RWPE1 (cell line): Measurements from ENCODE around the gene EHD4.

Source experiments
- CTCF ChIA-PET: fragments of 350-600 bp; sonication (Branson Sonifier 250); formaldehyde crosslinking; extraction: SDS; loops from one replicate; lab custom pipeline; 2021; lab: Yijun Ruan, JAX
- POLR2A ChIA-PET: fragments of 400-600 bp; formaldehyde crosslinking; extraction: SDS; loops from one replicate; lab custom pipeline; 2020; ENCODE audit warnings: antibody characterized with exemption; ENCODE audit not compliant: low non-redundant PET; lab: Yijun Ruan, JAX
- DNase-seq: peaks from one replicate; pipeline ENCODE4 v3.0.0; 2012; ENCODE audit warnings: low spot score
- H3K27ac ChIP-seq: fragments of 450-650 bp; 2 replicates; pipeline ENCODE4 v1.5.1; 2017
- TF ChIP-seq, protein P1 (sequence below): fragments of 450-650 bp; conservative IDR thresholded peaks from 2 replicates; pipeline ENCODE4 v1.5.1; 2017; ENCODE audit warnings: low read depth, mild to moderate bottlenecking

Gene EHD4

DNA sequence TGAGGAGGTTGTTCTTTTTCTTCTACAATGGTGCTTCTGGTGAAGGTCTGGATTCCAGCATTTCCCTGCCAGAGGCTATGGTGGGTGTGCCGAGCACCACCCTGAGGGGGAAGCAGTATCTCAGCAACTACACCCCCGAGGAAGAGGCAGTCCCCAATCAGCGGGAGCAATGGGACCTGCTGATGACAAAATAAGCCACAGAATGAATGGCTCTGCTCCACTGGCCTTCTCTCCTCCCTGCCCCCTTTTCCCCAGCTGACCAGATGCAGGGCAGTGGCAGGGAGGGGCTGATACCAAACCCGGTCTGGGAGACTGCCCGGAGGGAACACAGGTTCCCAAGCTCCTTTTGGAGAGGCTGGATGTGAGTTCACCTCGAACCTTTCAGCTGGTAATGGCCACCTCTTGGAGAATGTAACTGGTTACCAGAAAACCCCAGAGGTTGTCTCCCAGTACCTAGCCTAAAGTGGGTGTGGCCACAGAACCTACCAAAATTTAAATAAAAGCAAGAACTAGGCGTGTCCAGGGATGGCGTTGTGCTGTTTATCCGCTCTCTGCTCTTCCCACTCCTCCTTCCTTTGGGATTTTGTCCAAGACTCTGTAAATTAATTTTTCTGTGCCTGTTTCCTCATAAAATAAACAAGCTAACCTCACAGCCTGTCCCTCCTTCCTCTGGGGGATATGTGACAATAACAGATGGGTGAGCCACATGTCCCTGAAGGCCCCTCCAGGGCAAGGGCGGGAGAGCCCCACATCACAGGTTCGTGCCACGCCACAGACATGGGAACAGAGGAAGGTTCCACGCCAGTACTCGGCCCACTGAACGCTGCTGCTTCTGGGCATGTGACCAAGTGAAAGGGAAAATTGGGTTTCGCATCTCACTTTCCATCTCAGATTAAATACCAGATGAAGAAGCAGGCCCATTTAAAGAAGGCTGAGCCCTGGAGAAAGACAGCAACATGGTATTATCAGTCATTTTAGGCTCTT is 43.4 kb downstream of the EHD4 start:
- DNase-seq = no peak
- ChIA-PET CTCF (interaction anchor here (1.3 kb wide), 1 partner anchor 15 kb away, joined by 3 read pairs; no protein-coding TSS in a partner anchor), POLR2A (no interaction called here)
- TF ChIP-seq, protein P1, sequence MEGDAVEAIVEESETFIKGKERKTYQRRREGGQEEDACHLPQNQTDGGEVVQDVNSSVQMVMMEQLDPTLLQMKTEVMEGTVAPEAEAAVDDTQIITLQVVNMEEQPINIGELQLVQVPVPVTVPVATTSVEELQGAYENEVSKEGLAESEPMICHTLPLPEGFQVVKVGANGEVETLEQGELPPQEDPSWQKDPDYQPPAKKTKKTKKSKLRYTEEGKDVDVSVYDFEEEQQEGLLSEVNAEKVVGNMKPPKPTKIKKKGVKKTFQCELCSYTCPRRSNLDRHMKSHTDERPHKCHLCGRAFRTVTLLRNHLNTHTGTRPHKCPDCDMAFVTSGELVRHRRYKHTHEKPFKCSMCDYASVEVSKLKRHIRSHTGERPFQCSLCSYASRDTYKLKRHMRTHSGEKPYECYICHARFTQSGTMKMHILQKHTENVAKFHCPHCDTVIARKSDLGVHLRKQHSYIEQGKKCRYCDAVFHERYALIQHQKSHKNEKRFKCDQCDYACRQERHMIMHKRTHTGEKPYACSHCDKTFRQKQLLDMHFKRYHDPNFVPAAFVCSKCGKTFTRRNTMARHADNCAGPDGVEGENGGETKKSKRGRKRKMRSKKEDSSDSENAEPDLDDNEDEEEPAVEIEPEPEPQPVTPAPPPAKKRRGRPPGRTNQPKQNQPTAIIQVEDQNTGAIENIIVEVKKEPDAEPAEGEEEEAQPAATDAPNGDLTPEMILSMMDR = no peak
- H3K27ac ChIP-seq = peak overlapping the region; percentile 59

DNA sequence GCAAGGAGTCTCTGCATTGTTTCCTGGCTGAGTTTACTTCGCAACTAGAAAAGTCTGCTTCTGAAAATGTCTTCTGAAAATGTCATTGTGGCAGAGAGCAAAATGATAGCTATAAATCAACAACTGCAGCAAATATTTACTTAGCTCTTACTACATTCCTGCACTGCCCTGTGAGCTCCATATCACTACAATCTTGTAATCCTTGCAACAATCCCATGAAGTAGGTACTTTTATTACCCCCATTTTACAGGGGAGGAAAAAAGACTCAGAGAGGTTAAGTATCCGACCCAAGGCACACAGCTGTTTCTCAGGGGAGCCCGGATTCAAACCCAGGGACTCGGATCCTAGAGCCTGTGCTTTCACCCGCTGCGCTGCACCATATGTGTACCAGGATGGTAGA is 44.3 kb downstream of the EHD4 start:
- no peak overlapping the region for H3K27ac ChIP-seq
- TF ChIP-seq, protein P1 = no peak
- ChIA-PET POLR2A (no interaction called here), CTCF (interaction anchor here (1.3 kb wide), 1 partner anchor 16 kb away, joined by 3 read pairs; no protein-coding TSS in a partner anchor)
- no peak for DNase-seq

DNA sequence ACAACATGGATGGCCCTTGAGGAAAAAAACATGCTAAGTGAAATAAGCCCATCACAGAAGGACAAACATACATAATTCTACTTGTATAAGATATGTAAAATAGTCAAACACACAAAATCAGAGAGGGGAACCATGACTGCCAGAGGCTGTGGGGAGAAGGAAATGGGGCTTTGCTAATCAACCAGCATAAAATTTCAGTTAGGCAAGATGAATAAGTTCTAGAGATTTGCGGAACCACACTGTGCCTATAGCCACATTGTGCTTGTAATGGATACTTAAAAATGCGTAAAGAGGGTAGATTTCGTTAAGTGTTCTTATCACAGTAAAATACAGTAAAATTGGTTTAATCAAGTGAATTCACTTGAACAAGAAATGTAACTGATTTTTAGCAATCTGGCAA is 44.8 kb downstream of the EHD4 start:
- CTCF ChIA-PET = interaction anchor here (1.3 kb wide), 1 partner anchor 16 kb away, joined by 3 read pairs; no protein-coding TSS in a partner anchor
- TF ChIP-seq, protein P1 = no peak
- POLR2A ChIA-PET = no interaction called here
- H3K27ac ChIP-seq = no peak overlapping the region
- no peak for DNase-seq

DNA sequence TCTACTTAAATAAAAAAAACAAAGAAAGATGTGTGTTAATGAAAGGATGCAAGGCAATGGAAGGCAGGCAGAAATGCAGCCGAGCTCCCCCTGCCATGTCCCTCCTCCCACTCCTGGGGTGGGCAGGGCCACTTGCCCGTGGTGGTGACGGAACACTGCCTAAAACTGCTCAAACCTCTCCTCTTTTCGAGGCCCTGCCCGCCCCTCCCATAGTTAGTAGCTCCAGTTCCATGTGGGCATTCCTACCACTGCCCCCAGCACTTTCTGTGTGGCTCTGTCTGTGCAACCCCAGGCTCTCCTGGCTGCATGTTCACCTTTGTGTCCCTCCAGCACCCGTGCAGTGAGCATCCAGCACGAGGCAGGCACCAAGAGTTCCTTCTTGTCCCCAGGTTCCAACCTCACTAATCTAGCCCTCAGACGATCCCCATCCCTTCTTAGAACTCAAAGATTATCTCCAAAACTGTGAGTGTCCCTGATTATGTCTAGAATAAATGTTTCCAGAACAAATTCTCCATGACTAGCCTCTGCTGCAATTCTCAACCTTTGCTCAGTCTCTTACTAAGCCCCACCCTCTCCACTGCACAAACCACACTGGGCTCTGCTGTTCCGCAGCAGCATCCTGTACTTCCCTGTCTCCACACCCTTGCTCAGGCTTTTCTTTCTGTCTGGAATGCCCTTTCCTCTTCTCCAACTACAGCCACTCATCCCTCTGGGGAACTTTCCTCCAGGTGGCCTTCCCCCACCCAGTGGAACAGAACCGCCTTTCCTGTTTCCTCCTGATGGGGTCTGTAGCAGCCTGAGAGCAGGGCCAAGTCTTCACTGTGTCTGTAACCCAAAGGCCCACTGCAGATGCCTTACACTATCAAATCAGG is 45.9 kb downstream of the EHD4 start:
- no peak overlapping the region for H3K27ac ChIP-seq
- TF ChIP-seq, protein P1 = no peak
- no peak for DNase-seq
- POLR2A ChIA-PET = no interaction called here
- CTCF ChIA-PET = interaction anchor here (0.7 kb wide), 1 partner anchor 141 kb away, joined by 4 read pairs; no protein-coding TSS in a partner anchor

DNA sequence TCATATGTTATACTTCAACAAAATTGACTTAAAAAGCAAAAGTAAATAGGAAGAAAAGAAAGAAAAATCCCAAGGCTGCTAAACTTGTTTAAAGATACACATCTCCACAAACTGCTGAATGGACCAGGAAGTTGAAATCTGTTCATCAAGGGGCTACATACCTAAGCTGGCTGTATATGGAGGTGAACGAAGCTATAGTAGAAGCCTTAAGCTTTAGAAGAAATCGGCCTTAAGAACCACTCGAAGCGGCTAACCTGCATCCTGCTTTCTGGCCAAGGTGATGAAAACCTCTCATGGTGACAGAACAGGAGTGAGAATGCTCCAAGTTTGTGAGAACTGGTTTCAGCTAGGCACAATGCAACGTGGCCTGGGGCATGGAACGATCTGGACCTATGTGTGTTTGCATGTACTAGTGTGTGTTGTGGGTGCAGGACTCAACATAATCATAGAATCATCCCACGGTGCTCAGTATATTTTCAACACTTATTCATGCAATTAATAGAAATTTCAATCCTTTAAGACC is 47.2 kb downstream of the EHD4 start:
- TF ChIP-seq, protein P1 = no peak
- DNase-seq = no peak
- H3K27ac ChIP-seq = no peak overlapping the region
- ChIA-PET POLR2A (no interaction called here), CTCF (no interaction called here)
